ENCODE results near the gene EFEMP1. TPM values are rescaled to one million over a fixed set of nuclear protein-coding genes. Genes with fewer than 3 reads are reported as not detected.

The EFEMP1 gene
- total RNA-seq, 1 donor from 2014 or later, result 2.3 TPM

GRCh38 chr2:55949211-55949610, 25.6 kb upstream of the EFEMP1 start:
- TF ChIP-seq, protein P1, sequence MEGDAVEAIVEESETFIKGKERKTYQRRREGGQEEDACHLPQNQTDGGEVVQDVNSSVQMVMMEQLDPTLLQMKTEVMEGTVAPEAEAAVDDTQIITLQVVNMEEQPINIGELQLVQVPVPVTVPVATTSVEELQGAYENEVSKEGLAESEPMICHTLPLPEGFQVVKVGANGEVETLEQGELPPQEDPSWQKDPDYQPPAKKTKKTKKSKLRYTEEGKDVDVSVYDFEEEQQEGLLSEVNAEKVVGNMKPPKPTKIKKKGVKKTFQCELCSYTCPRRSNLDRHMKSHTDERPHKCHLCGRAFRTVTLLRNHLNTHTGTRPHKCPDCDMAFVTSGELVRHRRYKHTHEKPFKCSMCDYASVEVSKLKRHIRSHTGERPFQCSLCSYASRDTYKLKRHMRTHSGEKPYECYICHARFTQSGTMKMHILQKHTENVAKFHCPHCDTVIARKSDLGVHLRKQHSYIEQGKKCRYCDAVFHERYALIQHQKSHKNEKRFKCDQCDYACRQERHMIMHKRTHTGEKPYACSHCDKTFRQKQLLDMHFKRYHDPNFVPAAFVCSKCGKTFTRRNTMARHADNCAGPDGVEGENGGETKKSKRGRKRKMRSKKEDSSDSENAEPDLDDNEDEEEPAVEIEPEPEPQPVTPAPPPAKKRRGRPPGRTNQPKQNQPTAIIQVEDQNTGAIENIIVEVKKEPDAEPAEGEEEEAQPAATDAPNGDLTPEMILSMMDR (IDR thresholded peaks at IDR 0.05; ENCODE audit: unreplicated experiment), result no peak
- Mint-ChIP-seq H3K36me3 (ENCODE audit: low read depth, unreplicated experiment) (no peaks in the 10 kb centered on the region), H3K9me3 (ENCODE audit: unreplicated experiment) (no peaks in the 10 kb centered on the region), H3K4me1 (ENCODE audit: unreplicated experiment) (no peaks in the 10 kb centered on the region), H3K27me3 (ENCODE audit: unreplicated experiment) (peaks cover 3% of the 10 kb centered on the region), H3K4me3 (ENCODE audit: unreplicated experiment) (no peak overlapping the region), H3K27ac (ENCODE audit: unreplicated experiment) (no peak overlapping the region)
- DNase-seq (ENCODE audit: low spot score), result no peak

DNA sequence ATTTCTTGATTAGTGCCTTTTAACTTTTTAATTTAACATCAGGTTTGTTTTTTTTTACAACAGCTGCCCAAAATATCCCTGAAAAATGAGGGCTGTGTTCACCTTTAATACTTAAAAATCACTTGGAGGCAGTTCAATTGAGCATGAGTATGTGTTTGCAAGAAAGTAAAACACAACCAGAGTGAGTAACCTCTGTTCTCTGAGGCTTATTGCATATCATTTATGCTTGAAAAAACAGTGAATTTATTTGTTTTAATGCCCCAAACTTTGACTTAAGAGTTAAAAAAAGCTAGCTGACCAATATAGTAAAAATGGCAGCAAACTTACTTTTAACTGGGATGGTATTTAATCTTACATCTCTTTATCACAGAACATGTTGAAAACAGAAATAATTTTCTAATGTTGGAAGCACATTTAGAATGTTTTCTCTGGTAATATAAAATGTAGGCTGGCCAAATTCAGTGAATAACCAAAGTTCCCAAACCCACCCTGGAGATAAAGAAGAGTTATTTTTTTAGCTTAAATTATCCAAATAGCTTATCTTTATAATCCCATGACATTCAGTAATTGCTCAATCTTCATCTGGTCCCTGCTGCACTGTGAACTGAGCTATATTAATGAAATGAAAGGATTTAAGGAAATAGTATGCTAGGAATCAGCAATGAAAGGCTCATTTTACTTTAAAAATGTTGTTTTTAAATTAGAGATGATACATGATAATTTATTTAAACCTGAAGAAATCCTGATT, 24.8 kb upstream of the EFEMP1 start:
- DNase-seq (ENCODE audit: low spot score), result no peak
- TF ChIP-seq, protein P1 (IDR thresholded peaks at IDR 0.05; ENCODE audit: unreplicated experiment), result no peak
- Mint-ChIP-seq H3K4me3 (ENCODE audit: unreplicated experiment) (no peak overlapping the region), H3K27ac (ENCODE audit: unreplicated experiment) (no peak overlapping the region), H3K9me3 (ENCODE audit: unreplicated experiment) (no peaks in the 10 kb centered on the region), H3K27me3 (ENCODE audit: unreplicated experiment) (peaks cover 5% of the 10 kb centered on the region), H3K4me1 (ENCODE audit: unreplicated experiment) (no peaks in the 10 kb centered on the region), H3K36me3 (ENCODE audit: low read depth, unreplicated experiment) (no peaks in the 10 kb centered on the region)

DNA sequence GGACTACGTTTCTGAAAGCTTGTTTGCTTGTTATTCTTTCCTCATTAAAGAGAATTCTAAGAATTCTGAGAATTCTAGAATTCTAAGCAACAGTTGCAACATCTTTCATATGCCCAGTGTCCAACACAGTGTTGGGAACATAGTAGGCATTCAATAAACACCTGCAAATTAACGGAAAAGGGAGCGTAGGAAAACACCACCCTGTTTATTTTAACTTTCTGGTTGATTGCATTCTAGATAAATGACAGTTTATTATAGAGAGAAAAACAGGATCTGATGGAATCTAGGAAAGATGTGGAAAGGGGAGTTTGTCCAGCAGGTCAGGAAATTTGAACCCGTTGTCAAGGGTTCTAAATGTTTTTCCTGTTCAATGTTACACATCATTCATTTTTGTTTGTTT, 24.2 kb upstream of the EFEMP1 start:
- TF ChIP-seq, protein P1 (IDR thresholded peaks at IDR 0.05; ENCODE audit: unreplicated experiment), result no peak
- Mint-ChIP-seq H3K36me3 (ENCODE audit: low read depth, unreplicated experiment) (no peaks in the 10 kb centered on the region), H3K4me3 (ENCODE audit: unreplicated experiment) (no peak overlapping the region), H3K27me3 (ENCODE audit: unreplicated experiment) (peaks cover 5% of the 10 kb centered on the region), H3K4me1 (ENCODE audit: unreplicated experiment) (no peaks in the 10 kb centered on the region), H3K27ac (ENCODE audit: unreplicated experiment) (no peak overlapping the region), H3K9me3 (ENCODE audit: unreplicated experiment) (no peaks in the 10 kb centered on the region)
- DNase-seq (ENCODE audit: low spot score), result no peak

GRCh38 chr2:55946793-55947192, 23.2 kb upstream of the EFEMP1 start:
- Mint-ChIP-seq H3K4me1 (ENCODE audit: unreplicated experiment) (no peaks in the 10 kb centered on the region), H3K9me3 (ENCODE audit: unreplicated experiment) (no peaks in the 10 kb centered on the region), H3K4me3 (ENCODE audit: unreplicated experiment) (no peak overlapping the region), H3K27ac (ENCODE audit: unreplicated experiment) (no peak overlapping the region), H3K27me3 (ENCODE audit: unreplicated experiment) (peaks cover 5% of the 10 kb centered on the region), H3K36me3 (ENCODE audit: low read depth, unreplicated experiment) (no peaks in the 10 kb centered on the region)
- TF ChIP-seq, protein P1 (IDR thresholded peaks at IDR 0.05; ENCODE audit: unreplicated experiment), result no peak
- no peak for DNase-seq (ENCODE audit: low spot score)

- H3K4me1 Mint-ChIP-seq (ENCODE audit: unreplicated experiment), result no peaks in the 10 kb centered on the region
- TF ChIP-seq, protein P1 (IDR thresholded peaks at IDR 0.05; ENCODE audit: unreplicated experiment), result no peak
- H3K27me3 Mint-ChIP-seq (ENCODE audit: unreplicated experiment), result peaks cover 2% of the 10 kb centered on the region
- H3K4me3 Mint-ChIP-seq (ENCODE audit: unreplicated experiment), result no peak overlapping the region
- H3K9me3 Mint-ChIP-seq (ENCODE audit: unreplicated experiment), result no peaks in the 10 kb centered on the region
- H3K27ac Mint-ChIP-seq (ENCODE audit: unreplicated experiment), result no peak overlapping the region
- no peak for DNase-seq (ENCODE audit: low spot score)
- no peaks in the 10 kb centered on the region for H3K36me3 Mint-ChIP-seq (ENCODE audit: low read depth, unreplicated experiment)
These were observed 19.9 kb upstream of the EFEMP1 start for GRCh38 chr2:55943466-55943865.

Data from endothelial cell (in vitro differentiated cells).